LHCN-M2 (cell line): ENCODE measurements around the gene PPM1F. TPM values are rescaled to one million over a fixed set of nuclear protein-coding genes. Genes with fewer than 3 reads are reported as not detected.

ENCODE experiments used
- DNase-seq: peaks from one replicate; pipeline ENCODE4 v3.0.0-alpha.2; 2012; ENCODE audit warnings: low read depth
- polyA plus RNA-seq: library from polyadenylated mRNA; unstranded; fragments of >200 nt; gene quantifications from one replicate; pipeline ENCODE4 v1.2.1, GENCODE V29; 2012; ENCODE audit warnings: missing spikeins
- total RNA-seq: library from RNA; depleted of rRNA; stranded (reverse); fragments of >200 nt; gene quantifications from 2 replicates; pipeline ENCODE4 v1.2.3, GENCODE V29; 2014; rRNA removed

Gene PPM1F, protein sequence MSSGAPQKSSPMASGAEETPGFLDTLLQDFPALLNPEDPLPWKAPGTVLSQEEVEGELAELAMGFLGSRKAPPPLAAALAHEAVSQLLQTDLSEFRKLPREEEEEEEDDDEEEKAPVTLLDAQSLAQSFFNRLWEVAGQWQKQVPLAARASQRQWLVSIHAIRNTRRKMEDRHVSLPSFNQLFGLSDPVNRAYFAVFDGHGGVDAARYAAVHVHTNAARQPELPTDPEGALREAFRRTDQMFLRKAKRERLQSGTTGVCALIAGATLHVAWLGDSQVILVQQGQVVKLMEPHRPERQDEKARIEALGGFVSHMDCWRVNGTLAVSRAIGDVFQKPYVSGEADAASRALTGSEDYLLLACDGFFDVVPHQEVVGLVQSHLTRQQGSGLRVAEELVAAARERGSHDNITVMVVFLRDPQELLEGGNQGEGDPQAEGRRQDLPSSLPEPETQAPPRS
- total RNA-seq = 157 and 184 TPM in 2 replicates
- 49.9 TPM for polyA plus RNA-seq

DNA sequence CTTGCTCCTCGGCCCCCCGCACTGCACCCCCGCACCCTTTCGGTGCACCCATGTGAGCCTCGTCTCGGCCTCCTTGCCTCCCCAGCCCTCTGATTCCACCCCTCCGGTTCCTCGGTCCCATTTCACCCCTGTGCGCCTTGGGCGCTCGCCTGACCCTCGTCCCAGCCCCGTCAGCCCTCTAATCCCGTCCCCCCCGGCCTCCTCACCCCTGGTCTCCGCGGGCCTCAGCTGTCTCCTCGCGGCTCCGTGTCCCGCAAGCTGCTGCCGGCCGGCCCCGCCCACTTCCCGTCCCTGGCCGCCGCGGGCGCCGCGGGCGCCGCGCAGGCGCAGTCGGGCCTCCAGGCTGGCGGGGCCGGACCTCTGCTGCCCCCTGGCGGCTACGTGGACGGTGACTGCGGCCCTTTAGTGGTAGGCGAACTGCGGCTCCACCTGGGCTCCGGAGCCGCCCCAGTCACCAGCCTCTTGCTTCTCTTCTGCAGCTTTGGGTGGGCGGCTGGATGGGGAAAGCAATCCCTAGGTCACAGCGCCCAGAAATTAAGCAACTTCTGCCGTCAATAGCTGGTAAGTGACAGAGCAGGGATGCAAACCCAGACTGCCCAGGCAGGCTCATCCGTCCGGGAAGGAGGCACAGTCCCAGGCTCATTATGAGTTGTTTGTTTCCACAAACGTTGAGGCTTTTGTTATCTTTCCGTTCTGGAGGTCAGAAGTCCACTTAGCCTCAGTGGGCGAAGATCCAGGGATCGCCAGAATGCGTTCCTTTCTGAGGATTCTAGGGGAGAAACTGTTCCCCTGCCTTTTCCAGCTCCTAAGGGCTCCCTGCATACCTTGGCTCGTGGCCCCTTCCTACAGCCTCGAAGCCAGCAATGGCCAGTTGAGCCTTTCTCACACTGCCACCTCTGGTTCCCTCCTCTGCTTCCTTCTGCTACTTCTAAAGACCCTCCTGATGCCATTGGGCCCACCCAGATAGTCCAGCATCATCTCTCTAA, at the start of gene PPM1F:
PPM1F (minus strand) TSS at position 263 of the 986 bp plus-strand sequence. CDS start 6,800 bp downstream, outside the sequence.
- peak; percentile 75 for DNase-seq

DNA sequence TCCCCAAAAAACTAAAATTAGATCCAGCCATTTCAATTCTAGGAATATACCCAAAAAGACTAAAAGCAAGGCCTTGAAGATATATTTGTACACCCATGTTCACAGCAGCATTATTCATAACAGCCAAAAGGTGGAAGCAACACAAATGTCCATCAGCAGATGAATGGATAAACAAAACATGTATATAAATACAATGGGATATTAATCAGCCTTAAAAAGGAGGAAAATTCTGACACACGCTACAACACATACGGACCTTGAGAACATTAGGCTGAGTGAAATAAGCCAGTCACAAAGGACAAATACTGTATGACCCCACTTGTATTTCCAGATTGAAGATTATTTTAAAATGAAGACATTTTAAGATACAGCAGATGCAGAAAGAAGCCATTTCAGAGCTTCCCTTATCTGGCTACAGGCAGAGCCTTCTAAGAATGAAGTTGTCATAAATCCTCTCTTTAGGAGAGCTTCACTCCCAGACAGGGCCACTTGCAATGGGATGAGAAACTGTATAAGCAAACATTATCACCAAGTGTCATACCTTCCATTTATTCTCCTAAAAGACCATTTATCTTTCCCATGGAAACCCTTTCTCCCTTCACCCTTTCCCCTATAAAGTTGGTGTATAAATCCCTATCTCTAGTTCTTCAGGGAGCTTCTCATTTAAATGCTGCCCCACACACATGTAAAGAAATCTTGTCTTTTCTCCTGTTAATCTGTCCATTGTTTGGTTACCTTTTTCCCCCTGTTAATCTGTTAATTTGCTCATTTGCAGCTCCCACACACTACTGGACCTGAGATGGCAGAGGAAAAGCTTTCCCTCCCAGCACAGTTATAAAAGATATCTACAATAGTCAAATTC, 49.2 kb upstream of the PPM1F start:
- DNase-seq = no peak

DNA sequence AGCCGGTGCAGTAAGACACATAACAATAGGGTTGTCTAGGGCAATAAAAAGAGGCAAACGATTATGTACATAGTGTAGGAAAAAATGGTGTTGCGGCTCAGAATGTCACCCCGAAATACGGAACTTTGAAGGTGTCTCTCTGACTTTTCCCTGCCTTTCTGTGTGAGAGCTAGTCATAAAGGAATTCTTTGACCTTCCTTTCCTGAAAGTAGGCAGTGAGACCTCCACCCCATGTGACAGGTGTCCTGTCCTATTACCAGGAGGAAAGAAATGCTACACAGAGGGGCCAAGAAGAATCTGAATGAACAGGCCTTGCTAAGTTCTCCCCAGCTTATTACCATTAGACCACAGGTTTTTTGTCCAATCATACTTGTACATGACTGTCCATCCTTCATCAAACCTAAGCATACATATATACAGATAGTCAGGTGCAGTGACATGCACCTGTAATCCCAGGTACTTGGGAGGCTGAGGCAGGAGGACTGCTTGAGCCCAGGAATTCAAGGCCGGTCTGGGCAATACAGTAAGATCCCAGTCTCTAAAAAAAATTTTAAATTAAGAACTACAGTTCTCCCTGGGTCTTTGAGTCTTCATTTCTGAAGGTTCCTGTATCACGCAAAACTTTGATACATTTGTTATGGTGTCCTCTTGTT, 46.1 kb upstream of the PPM1F start:
- DNase-seq = no peak

DNA sequence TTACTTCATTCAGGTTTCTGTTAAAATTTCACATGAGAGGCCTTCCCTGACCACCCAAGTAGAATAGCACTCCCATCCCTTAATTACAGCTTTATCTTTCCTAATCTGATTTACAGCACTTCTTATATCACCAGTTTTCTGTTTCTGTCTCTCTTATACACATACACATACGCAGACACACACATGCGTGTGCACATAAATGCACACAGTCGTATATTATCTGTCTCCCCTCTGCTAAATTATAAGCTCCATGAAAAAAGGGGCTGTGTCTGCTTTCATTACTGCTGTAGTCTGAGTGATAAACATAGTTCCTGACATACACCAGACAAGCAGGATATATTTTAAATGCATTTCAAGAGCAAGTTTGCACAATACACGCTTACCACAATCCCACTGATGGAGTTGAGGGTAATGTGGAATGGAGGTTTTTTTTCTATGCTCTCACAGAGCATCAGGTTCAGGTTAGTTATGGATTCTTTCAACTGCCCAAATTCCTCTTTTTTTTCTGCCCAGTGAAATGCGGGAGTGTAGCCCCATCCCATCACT, 43.6 kb upstream of the PPM1F start:
- no peak for DNase-seq

DNA sequence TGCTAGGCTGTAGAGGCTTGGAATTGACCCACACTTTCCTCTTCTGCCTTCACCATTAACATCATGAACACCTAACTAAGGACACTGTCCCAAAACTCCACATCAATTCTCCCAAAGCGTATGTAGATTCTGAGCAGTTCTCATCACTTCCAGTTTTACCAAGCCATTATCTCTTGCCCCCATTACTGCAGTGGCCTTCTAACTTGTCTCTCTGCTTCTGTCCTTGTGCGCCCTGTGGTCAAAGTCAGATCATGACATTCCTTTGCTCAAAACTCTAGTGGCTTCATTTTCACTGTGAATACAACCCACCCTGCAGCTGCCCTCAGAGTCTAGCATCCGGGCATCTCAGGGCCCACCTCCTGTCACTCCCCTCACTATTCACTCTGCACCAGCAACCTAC, 43.0 kb upstream of the PPM1F start:
- DNase-seq = no peak

DNA sequence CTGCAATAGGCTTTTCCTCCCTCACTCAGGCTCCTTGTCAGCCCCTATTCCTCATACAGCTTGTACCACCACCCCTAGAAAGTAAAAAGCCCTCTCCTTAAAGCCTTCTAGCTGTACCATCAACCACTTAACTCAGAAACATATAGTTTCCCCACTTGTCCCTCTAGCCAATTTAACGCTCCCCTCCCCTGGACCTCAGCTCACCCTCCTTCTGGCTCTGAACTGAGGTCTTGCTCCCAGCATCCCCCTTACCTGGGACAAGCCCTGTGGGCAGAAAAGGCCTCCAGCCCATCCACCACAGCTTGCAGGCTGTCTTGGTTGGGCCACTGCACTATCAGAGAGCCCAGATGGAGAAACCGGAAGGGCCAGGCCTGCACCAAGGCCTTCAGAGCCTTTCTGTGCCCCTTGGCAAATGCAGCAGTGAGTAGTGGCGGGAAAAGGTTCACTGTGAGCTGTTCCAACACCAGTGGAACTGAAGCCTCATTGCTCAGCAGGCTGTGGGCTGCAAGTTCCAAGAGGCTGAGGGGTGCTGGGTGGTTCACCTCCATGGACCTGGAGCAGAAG, 42.3 kb upstream of the PPM1F start:
- DNase-seq = no peak

- DNase-seq = no peak
Observed at GRCh38 chr22:21992593-21993237, 40.1 kb upstream of the PPM1F start.

GRCh38 chr22:21991774-21992173, 39.1 kb upstream of the PPM1F start:
- no peak for DNase-seq

GRCh38 chr22:21991304-21991596, 38.6 kb upstream of the PPM1F start:
- no peak for DNase-seq

DNA sequence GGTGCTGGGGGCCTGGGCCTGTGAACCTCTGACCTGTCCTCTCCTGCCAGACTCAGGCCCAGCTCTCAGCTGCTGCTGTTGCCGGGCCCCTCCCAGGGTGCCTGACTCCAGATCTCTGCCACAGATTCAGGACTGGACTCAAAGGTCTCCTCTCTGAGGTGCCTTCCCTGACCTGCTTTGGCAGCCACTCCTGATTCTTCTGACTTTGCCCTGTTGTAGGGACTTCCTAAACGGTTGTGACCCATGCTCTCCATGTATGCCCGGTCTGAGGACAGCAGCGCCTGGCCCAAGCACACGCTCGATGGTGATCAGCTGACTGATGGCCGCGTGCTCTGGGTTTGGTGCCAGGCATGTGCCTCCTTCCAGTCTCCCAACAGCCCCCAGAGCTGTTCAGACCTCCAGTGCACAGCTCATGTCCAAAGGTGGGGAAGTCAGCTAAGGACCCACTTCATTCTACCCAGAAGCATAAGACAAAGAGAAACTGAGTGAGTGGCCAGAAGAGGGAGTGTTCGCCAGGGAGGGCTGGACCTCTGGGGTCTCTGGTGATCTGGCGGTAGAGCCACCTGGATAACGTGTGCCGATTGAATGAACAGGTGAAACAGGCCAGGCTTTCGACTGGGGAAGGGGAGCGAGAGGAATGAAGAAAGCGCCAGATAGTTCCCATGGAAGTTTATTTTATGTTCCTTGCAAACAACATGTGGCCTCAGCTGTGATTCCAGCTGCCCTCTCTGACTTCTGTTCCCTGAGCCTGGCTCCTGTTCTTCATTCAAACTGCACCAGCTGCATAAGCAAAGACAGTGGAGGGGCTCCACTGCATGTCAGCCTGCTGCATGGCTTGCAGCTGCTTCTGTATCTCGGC, 38.0 kb upstream of the PPM1F start:
- DNase-seq = peak; percentile 47

DNA sequence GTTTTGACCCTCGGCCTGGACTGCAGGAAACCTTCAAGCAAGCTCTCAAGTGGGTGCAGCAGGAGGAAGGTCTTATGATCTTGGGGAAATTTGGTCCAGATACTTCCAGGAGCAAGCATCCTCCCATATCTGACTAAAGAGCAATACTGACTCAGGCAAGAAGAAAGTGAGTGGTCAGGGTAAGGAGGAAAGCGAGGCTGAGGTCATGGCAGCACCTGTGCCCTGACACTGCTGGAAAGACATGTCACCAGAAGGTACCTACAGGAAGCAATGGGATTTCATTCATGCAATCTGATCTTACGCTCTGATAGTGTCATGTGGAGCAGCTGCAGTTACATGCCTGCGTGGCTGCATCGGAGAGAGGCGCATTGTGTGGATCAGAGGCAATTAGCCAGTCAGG, 36.4 kb upstream of the PPM1F start:
- DNase-seq = no peak

GRCh38 chr22:21985214-21985613, 32.6 kb upstream of the PPM1F start:
- DNase-seq = no peak

- peak; percentile 26 for DNase-seq
Observed at GRCh38 chr22:21984793-21985192, 32.1 kb upstream of the PPM1F start.

- DNase-seq = peak; percentile 69
Observed at GRCh38 chr22:21982338-21982965, 29.8 kb upstream of the PPM1F start, which contains the start of gene TOP3B. Gene TOP3B (minus strand): TSS chr22:21982787. CDS start chr22:21975709, 7,078 bp downstream.

GRCh38 chr22:21981874-21982273, 29.2 kb upstream of the PPM1F start:
- DNase-seq = no peak

GRCh38 chr22:21980547-21980946, 27.9 kb upstream of the PPM1F start:
- no peak for DNase-seq

- DNase-seq = no peak
Observed at GRCh38 chr22:21978564-21979386, 26.1 kb upstream of the PPM1F start.
